ENCODE results near the gene CRISPLD2. TPM values are rescaled to one million over a fixed set of nuclear protein-coding genes. Genes with fewer than 3 reads are reported as not detected.

The CRISPLD2 gene
- total RNA-seq, 1 donor = 40.2 TPM

- H2AFZ ChIP-seq (ENCODE audit: low read length) = no peak overlapping the region
Measured at GRCh38 chr16:84885342-84885910, 65.6 kb downstream of the CRISPLD2 start.

GRCh38 chr16:84886497-84887090 is 66.8 kb downstream of the CRISPLD2 start:
- Histone ChIP-seq H3K79me2 (ENCODE audit: insufficient read depth, low read length) (no peaks in the 10 kb centered on the region), H3K27me3 (ENCODE audit: insufficient read depth, low read length) (no peaks in the 10 kb centered on the region), H3K9me3 (ENCODE audit: low read depth, low read length) (no peaks in the 10 kb centered on the region), H3K4me2 (ENCODE audit: insufficient read depth, low read length) (no peak overlapping the region), H4K20me1 (ENCODE audit: insufficient read depth, low read length) (no peaks in the 10 kb centered on the region), H2AFZ (ENCODE audit: low read length) (no peak overlapping the region), H3K4me1 (ENCODE audit: insufficient read depth, low read length) (peaks cover 6% of the 10 kb centered on the region), H3K27ac (ENCODE audit: low read depth, low read length) (no peak overlapping the region), H3K4me3 (ENCODE audit: insufficient read depth, low read length) (no peak overlapping the region), H3K36me3 (ENCODE audit: insufficient read depth, low read length) (no peaks in the 10 kb centered on the region)
- peak; percentile 17 for DNase-seq (ENCODE audit: insufficient read length, low spot score, missing footprints)
- TF ChIP-seq CTCF (IDR thresholded peaks at IDR 0.05; ENCODE audit: extremely low read depth, low read depth, low read length) = no peak

More at GRCh38 chr16:84885342-84885910, 65.6 kb downstream of the CRISPLD2 start:
- Histone ChIP-seq H3K36me3 (ENCODE audit: insufficient read depth, low read length) (no peaks in the 10 kb centered on the region), H3K4me2 (ENCODE audit: insufficient read depth, low read length) (no peak overlapping the region), H3K4me1 (ENCODE audit: insufficient read depth, low read length) (peaks cover 7% of the 10 kb centered on the region), H3K9me3 (ENCODE audit: low read depth, low read length) (no peaks in the 10 kb centered on the region), H3K4me3 (ENCODE audit: insufficient read depth, low read length) (no peak overlapping the region), H3K79me2 (ENCODE audit: insufficient read depth, low read length) (no peaks in the 10 kb centered on the region), H3K27me3 (ENCODE audit: insufficient read depth, low read length) (no peaks in the 10 kb centered on the region), H4K20me1 (ENCODE audit: insufficient read depth, low read length) (no peaks in the 10 kb centered on the region), H3K27ac (ENCODE audit: low read depth, low read length) (no peak overlapping the region)
- no peak for TF ChIP-seq CTCF (IDR thresholded peaks at IDR 0.05; ENCODE audit: extremely low read depth, low read depth, low read length)
- peak; percentile 30 for DNase-seq (ENCODE audit: insufficient read length, low spot score, missing footprints)

GRCh38 chr16:84887207-84887606 is 67.4 kb downstream of the CRISPLD2 start:
- Histone ChIP-seq H3K36me3 (ENCODE audit: insufficient read depth, low read length) (no peaks in the 10 kb centered on the region), H3K79me2 (ENCODE audit: insufficient read depth, low read length) (no peaks in the 10 kb centered on the region)

More at GRCh38 chr16:84887207-84887606, 67.4 kb downstream of the CRISPLD2 start:
- Histone ChIP-seq H4K20me1 (ENCODE audit: insufficient read depth, low read length) (no peaks in the 10 kb centered on the region), H3K4me1 (ENCODE audit: insufficient read depth, low read length) (no peaks in the 10 kb centered on the region), H3K4me3 (ENCODE audit: insufficient read depth, low read length) (no peak overlapping the region), H2AFZ (ENCODE audit: low read length) (no peak overlapping the region), H3K27ac (ENCODE audit: low read depth, low read length) (no peak overlapping the region), H3K27me3 (ENCODE audit: insufficient read depth, low read length) (no peaks in the 10 kb centered on the region), H3K4me2 (ENCODE audit: insufficient read depth, low read length) (no peak overlapping the region), H3K9me3 (ENCODE audit: low read depth, low read length) (no peaks in the 10 kb centered on the region)
- DNase-seq (ENCODE audit: insufficient read length, low spot score, missing footprints) = peak; percentile 29
- no peak for TF ChIP-seq CTCF (IDR thresholded peaks at IDR 0.05; ENCODE audit: extremely low read depth, low read depth, low read length)
